HepG2 (cell line): Measurements from ENCODE around the gene SMAD3. TPM values are rescaled to one million over a fixed set of nuclear protein-coding genes. Genes with fewer than 3 reads are reported as not detected.

Experiments used
- HOXA5 ChIP-seq: sonication (generic); formaldehyde crosslinking; IDR thresholded peaks from 2 replicates; pipeline ENCODE4 v1.4.0; 2020; ENCODE audit warnings: missing genetic modification reagents
- MIXL1 ChIP-seq: IDR thresholded peaks from 2 replicates; pipeline ENCODE4 v1.6.1; 2016
- PRDM10 ChIP-seq: sonication (generic); formaldehyde crosslinking; IDR thresholded peaks from 2 replicates; pipeline ENCODE4 v1.4.0; 2020; ENCODE audit warnings: low read depth, missing genetic modification reagents
- SSRP1 ChIP-seq: IDR thresholded peaks from 2 replicates; pipeline ENCODE4 v1.6.1; 2016; ENCODE audit warnings: control low read depth
- TCF7 ChIP-seq: sonication (generic); IDR thresholded peaks from 2 replicates; pipeline ENCODE4 v1.6.1; 2016; ENCODE audit warnings: antibody characterized with exemption, low read depth
- TFDP1 ChIP-seq: IDR thresholded peaks from 2 replicates; pipeline ENCODE4 v1.6.1; 2016; ENCODE audit warnings: missing compliant biosample characterization, missing genetic modification reagents, borderline replicate concordance
- ZBTB42 ChIP-seq: sonication (generic); formaldehyde crosslinking; IDR thresholded peaks from 2 replicates; pipeline ENCODE4 v1.5.0; 2020; ENCODE audit warnings: mild to moderate bottlenecking, missing genetic modification reagents
- ZNF318 ChIP-seq: sonication (generic); formaldehyde crosslinking; IDR thresholded peaks from 2 replicates; pipeline ENCODE4 v1.4.0; 2020; ENCODE audit warnings: mild to moderate bottlenecking, missing genetic modification reagents
- ZNF577 ChIP-seq: sonication (generic); formaldehyde crosslinking; IDR thresholded peaks from 2 replicates; pipeline ENCODE4 v1.4.0; 2020; ENCODE audit warnings: mild to moderate bottlenecking, low read depth, missing genetic modification reagents, borderline replicate concordance
- ZNF639 ChIP-seq: conservative IDR thresholded peaks from 2 replicates; pipeline ENCODE4 v1.6.1; 2018; ENCODE audit warnings: missing genetic modification reagents
- ZNF652 ChIP-seq: IDR thresholded peaks from 2 replicates; pipeline ENCODE4 v1.6.1; 2016; ENCODE audit warnings: low read depth, borderline replicate concordance
- ZSCAN20 ChIP-seq: sonication (generic); formaldehyde crosslinking; IDR thresholded peaks from 2 replicates; pipeline ENCODE4 v1.4.0; 2020; ENCODE audit warnings: missing genetic modification reagents, mild to moderate bottlenecking, borderline replicate concordance
- polyA plus RNA-seq, 8 experiments: library from polyadenylated mRNA; depleted of rRNA in 3 of 8; stranded (reverse) in 7 of 8; unstranded in 1 of 8; fragments of >200 nt; fragmentation: Illumina TruSeq in 4 of 8; extraction: Trizol in 4 of 8; gene quantifications; 2 replicates each; pipeline versions ENCODE4 v1.2.1 to v1.2.3, GENCODE V29; 2011 to 2016; ENCODE audit warnings: low read depth in 4 of 8, missing spikeins in 1 of 8, mixed read lengths in 1 of 8; ENCODE audit not compliant: insufficient read depth in 1 of 8
- total RNA-seq, 5 experiments: library from RNA; depleted of rRNA; stranded (reverse); fragments of >200 nt; fragmentation: Illumina TruSeq; extraction: Trizol; gene quantifications; 2 replicates each; pipeline ENCODE4 v1.2.3, GENCODE V29; 2016; ENCODE audit warnings: low read depth in 1 of 5

SMAD3 gene
- total and polyA plus RNA-seq, 2 of the 13 experiments (the other 11 are each of a cell fraction or from before 2014, with no cell fraction given), result 8.6 to 56.3 TPM

- TF ChIP-seq PRDM10 (CRISPR knock-in tag) (peak; percentile 68; the same call in 1 of the 2 replicates), ZNF318 (CRISPR knock-in tag) (peak; percentile 30; the same call in 1 of the 2 replicates), TCF7 (peak; percentile 51), ZNF652 (CRISPR knock-in tag) (peak; percentile 7; the same call in 1 of the 2 replicates), ZNF577 (no peak), MIXL1 (peak; percentile 70), TFDP1 (peak; percentile 50), SSRP1 (CRISPR knock-in tag) (peak; percentile 63), ZBTB42 (CRISPR knock-in tag) (no peak), ZSCAN20 (peak; percentile 78; the same call in 1 of the 2 replicates), HOXA5 (CRISPR knock-in tag) (peak; percentile 19; the same call in 1 of the 2 replicates), ZNF639 (CRISPR knock-in tag) (0 out of 2 replicates have a peak, but pooled peaks have one; percentile 18)
These were observed 1.5 kb upstream of the SMAD3 start (continued) for GRCh38 chr15:67063689-67064606.
